Activated effector memory CD4-positive, alpha-beta T cell treated with anti-CD3 and anti-CD28 coated beads, Interleukin-2, amount 50 U/mL, for 16 hours (primary cell): ENCODE data around the gene YIF1A.

Source experiments
- DNase-seq: peaks from one replicate; pipeline ENCODE4 v3.0.0-alpha.2; 2020

YIF1A gene

DNA sequence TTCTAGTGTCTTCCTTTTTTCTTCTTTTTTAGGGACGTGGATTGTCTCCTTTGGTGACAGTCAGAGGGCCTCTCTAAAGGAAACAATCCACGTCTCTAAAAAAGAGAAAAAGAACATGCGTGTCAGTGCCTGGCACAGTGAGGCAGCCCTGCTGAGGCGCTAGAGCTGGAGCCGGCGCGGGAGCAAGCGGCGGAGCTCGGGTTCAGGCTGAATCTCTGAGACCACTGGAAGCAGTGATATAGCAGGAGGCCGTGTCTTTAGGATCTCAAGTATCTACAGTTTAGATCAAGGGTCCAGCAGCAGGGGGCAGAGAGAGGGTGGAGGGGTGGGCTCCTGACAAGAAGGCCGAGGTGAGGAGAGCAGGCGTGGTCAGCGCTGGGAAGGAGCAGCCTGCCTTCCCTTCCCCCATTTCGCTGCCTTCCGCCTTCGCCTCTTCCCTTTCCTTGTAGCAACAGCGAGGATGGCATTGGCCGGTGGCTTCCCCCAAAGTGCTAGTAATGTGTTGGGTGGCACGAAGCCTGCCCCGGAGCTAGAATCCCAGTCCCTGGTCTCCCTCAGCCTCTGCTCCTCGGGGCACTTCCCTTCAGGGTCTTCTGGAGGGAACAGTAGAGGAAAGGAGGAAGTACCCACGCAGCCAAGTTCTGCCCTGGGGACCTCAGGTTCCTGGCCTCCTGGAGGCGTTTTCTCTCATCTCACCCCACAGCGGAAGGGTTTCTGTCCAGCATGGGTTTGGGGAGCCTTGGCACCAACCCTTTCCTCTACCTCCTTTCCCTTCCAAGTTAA lies 48.8 kb downstream of the YIF1A start:
- DNase-seq, result no peak

DNA sequence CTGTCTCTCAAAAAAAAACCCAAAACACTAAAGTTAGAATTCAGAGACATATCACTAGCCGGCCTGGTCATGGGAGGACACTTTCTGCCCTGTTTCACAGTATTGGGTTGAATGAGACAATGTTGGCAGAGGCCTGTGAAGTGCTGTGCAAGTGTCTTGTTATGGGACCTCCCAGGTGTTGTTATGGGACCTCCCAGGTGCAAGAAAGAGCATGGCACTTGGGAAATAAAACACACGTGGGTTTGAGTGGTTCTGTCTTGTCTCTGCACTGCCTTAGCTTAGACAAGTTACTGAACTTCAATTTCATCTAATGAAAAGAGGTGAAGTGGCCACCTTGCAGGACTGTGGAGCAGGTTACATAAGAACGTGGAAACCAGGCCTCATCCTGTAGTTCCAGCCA lies 49.4 kb downstream of the YIF1A start:
- no peak for DNase-seq

DNA sequence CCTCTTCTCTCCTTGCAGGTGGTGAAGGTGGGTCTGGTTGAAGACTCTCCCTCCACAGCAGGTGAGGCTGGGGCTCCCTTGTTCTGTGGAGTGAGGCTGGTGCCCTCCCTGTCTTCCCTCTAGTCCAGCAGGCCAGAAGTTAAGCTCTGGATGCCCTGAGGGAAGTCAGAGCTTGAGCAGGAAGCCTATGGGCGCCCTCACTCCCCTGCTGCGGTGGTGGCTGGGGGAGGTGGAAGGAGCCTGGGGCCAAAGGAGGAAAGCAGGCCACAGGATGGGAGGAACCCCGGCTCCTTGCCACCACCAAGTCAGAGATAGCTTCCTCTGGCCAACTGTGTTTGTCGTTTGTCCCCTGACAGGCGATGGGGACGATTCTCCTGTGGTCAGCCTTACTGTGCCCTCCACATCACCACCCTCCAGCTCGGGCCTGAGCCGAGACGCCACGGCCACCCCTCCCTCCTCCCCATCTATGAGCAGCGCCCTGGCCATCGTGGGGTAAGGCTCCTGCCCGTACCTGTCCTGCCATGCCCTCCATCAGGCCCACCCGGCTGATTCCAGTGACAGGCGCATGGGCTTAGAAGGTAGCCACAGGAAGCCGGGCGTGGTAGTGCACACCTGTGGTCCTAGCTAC lies 50.0 kb downstream of the YIF1A start:
- no peak for DNase-seq

DNA sequence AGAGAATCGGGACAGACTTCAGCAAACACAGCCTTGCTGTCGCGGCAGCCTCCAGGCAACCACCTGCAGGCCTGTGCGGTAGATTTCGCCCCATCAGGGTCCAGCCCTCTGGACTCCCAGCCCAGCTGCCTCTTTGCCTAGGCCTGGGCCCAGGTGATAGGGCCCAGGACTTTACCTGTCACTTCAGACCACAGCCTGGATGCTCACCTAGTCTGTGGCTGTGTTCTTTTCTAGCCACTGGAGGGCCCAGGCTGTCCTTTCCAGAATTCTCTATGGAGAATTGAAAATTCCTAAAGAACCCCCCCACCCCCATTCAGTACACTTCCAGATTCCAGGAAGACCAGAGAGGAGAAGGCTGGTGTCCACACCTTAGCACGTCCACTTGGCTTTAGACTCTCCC lies 51.1 kb downstream of the YIF1A start:
- no peak for DNase-seq

DNA sequence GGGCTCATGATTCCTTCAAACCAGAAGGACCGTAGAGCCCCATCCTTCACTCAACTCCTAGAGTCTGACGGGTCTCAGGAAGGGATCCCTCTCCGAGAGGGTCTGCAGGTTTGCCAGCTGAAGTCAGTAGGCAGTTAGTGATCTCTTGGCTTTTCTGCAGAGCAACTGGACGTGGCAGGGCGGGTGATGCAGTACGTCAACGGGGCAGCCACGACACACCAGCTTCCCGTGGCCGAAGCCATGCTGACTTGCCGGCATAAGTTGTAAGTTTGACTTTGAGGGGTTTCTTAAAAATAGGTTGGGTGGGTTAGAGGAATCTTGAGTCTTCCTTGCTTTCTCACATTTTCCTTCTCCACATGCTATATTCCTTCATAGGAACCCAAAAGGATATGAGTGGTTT lies 53.8 kb downstream of the YIF1A start:
- no peak for DNase-seq
